D721Med (cell line): ENCODE data around the gene CTSZ.

ENCODE experiments used
- DNase-seq: peaks from one replicate; pipeline ENCODE4 v3.0.0; 2011; ENCODE audit warnings: low spot score; ENCODE audit not compliant: insufficient read length
- FAIRE-seq: peaks from 2 replicates; lab custom pipeline; 2011; peaks lifted over from hg19 to GRCh38; lab: Jason Lieb, UNC
- CTCF ChIP-seq: IDR thresholded peaks from 2 replicates; pipeline ENCODE4 v1.5.1; 2012; ENCODE audit warnings: mild to moderate bottlenecking, control low read depth; ENCODE audit not compliant: insufficient read depth; ENCODE audit errors: missing control alignments

CTSZ gene

GRCh38 chr20:59025511-59025910, 18.5 kb upstream of the CTSZ start:
- no peak for TF ChIP-seq CTCF
- FAIRE-seq, result no peak
- no peak for DNase-seq

GRCh38 chr20:59025086-59025485, 18.0 kb upstream of the CTSZ start:
- FAIRE-seq, result no peak
- no peak for DNase-seq
- TF ChIP-seq CTCF, result no peak

- DNase-seq (no peak), FAIRE-seq (no peak)
- TF ChIP-seq CTCF, result no peak
Measured at GRCh38 chr20:59024111-59024530, 17.1 kb upstream of the CTSZ start.

GRCh38 chr20:59023616-59024015, 16.6 kb upstream of the CTSZ start:
- DNase-seq, result no peak
- no peak for FAIRE-seq
- no peak for TF ChIP-seq CTCF

GRCh38 chr20:59022754-59023153, 15.7 kb upstream of the CTSZ start:
- FAIRE-seq, result no peak
- no peak for TF ChIP-seq CTCF
- DNase-seq, result no peak

GRCh38 chr20:59020938-59021551, 14.0 kb upstream of the CTSZ start:
- no peak for TF ChIP-seq CTCF
- FAIRE-seq (no peak), DNase-seq (no peak)

- DNase-seq, result no peak
- no peak for FAIRE-seq
- TF ChIP-seq CTCF, result no peak
Measured at GRCh38 chr20:59019217-59019616, 12.2 kb upstream of the CTSZ start, which contains the start of gene TUBB1. TSS of gene TUBB1 (plus strand) at chr20:59019429. CDS start at chr20:59019523, 94 bp downstream.
